DND-41 (cell line): ENCODE results near the gene DNMBP.

Experiments
- CTCF ChIP-seq: IDR thresholded peaks from 2 replicates; pipeline ENCODE4 v1.5.1; 2012; ENCODE audit warnings: borderline replicate concordance, low read length, moderate library complexity, mild to moderate bottlenecking; ENCODE audit not compliant: poor library complexity, severe bottlenecking; ENCODE audit errors: extremely low read depth
- EZH2 ChIP-seq: IDR thresholded peaks from 3 replicates; pipeline ENCODE4 v1.6.1; 2012; ENCODE audit warnings: borderline replicate concordance, low read depth, mild to moderate bottlenecking, moderate library complexity, low read length, inconsistent platforms; ENCODE audit not compliant: severe bottlenecking

DNA sequence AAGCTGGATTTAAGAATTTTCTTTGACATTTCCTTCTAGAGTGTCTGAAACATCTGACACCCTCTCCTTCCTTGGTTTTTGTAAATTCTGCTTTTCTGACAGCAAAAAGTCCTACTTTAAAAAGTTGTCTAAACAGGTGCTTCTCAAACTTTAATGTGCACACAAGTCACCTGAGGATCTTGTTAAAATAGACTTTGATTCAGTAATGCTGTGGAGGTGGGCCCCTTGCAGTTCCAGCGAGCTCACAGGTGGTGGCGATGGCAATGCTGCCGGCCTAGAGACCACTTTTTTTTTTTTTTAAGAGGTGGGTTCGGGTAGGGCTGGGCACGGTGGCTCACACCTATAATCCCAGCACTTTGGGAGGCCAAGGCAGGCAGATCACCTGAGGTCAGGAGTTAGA lies 150.2 kb downstream of the DNMBP start:
- TF ChIP-seq CTCF (peak; percentile 59), EZH2 (no peak)
